ENCODE results near the gene CAMSAP3.
"Not testable (repeated sequence)": the region's sequence is repeated elsewhere in the genome, so short reads cannot be mapped to it uniquely, and the experiment has no call there.

- TF ChIP-seq CTCF (conservative IDR thresholded peaks at IDR 0.05; ENCODE audit: low read depth, low read length); EZH2 (IDR thresholded peaks at IDR 0.05; ENCODE audit: low read length, unreplicated experiment): not testable (repeated sequence)
Observed at GRCh38 chr19:7643629-7644549, 48.2 kb downstream of the CAMSAP3 start.
